Muscle layer of duodenum (tissue), 2 donors: Measurements from ENCODE around the gene GMDS.

Experiments used
- H3K27ac ChIP-seq: one replicate; pipeline ENCODE4 v1.7.0; 2013; ENCODE audit warnings: mild to moderate bottlenecking, low read length
- H3K27me3 ChIP-seq: one replicate; pipeline ENCODE4 v1.7.0; 2013; ENCODE audit warnings: low read depth, mild to moderate bottlenecking, control low read depth, low read length
- H3K36me3 ChIP-seq, 2 donors: one replicate each; pipeline ENCODE4 v1.7.0; 2013; ENCODE audit warnings: low read length in 2 of 2, control low read depth in 1 of 2, mild to moderate bottlenecking in 1 of 2; ENCODE audit not compliant: insufficient read depth in 2 of 2, control insufficient read depth in 1 of 2
- H3K4me1 ChIP-seq, 2 donors: one replicate each; pipeline ENCODE4 v1.7.0; 2013; ENCODE audit warnings: low read length in 2 of 2, mild to moderate bottlenecking in 2 of 2, control low read depth in 1 of 2, moderate library complexity in 1 of 2; ENCODE audit not compliant: insufficient read depth in 2 of 2, control insufficient read depth in 1 of 2
- H3K4me3 ChIP-seq, 2 donors: one replicate each; pipeline ENCODE4 v1.7.0; 2013; ENCODE audit warnings: low read length in 2 of 2, low read depth in 1 of 2, mild to moderate bottlenecking in 1 of 2
- H3K9me3 ChIP-seq, 2 donors: one replicate each; pipeline ENCODE4 v1.7.0; 2013; ENCODE audit warnings: low read length in 2 of 2, control low read depth in 1 of 2, mild to moderate bottlenecking in 1 of 2; ENCODE audit not compliant: control insufficient read depth in 1 of 2
- donor health status: healthy.

Gene GMDS

DNA sequence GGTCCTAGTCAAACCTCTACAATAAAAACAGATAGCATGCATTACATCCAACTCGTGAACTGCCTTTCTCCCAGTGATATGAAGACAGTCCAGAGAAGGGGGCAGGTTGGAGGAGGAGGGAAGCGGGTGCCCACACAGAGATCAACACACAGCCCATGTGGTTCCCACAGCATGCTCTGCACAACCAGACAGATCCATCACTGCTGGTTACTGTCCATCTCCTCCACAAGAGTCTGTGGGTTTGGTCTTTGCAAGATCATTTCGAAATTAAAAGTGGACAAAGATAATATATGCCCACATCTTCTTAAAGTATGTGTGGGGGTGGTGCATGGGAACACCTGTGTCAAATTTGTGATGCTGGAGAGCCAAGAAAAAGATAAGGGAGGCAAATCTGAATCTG is 215.5 kb downstream of the GMDS start:
- Histone ChIP-seq H3K4me3 (no peak overlapping the region), H3K9me3 (no peaks in the 10 kb centered on the region), H3K4me1 (peaks cover 0 to 3% of the 10 kb centered on the region in 2 donors), H3K27me3 (no peaks in the 10 kb centered on the region), H3K27ac (no peak overlapping the region), H3K36me3 (no peaks in the 10 kb centered on the region)

DNA sequence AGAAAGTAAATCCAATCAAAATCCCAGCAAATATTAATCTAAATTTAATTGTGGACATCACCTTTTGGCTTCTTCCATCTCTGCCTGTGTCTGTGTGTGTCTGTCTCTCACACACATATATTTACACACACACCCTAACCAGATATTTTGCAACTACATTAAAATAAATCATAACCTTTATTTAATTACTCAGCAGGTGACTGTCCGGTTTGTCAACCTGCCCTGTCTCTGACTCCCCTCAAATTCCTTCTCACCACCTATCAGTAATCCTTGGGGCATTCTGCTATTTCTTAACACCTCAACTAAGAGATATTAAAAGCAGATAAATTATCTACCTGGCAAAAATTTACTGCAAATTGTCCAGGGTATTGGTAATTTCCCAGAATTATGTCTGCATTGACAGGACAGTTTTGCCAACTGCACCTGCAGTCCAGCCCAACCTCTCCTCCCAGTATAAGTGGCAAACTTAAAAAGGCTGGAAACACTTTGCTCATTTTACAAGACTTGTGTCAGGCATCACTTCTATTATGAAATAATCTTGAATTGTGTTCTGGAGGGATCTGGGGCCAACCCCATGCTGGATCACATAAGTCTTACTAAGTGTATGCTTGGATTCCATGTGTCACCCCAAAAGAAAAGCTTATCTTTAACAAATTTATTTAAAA is 216.1 kb downstream of the GMDS start:
- no peaks in the 10 kb centered on the region for H3K36me3 ChIP-seq

DNA sequence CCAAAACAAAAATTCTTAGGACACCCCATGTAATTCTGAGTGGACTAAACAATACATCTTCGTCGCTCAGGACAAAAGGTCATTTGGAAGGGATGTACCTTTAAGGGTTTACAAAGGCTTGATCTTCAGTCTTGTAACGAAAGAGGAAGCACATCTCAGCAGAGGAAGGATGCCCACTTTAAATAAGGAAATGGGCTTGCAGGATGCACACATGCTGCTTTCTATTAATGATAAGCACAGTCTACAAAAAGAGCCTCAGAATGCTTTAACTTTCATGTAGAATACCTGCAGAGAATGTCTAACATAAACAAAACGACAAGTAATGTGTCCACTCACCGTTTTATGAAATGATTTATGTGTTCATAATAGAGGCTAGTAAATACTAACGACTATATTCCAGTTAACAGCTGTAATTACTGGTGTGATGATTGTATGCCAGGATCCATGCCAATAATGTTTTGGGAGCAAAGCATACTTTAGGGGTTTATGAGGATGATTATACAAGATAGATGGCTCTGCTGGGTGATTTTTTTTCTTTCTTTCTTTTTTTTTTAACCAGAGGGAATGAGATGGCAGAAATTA is 216.9 kb downstream of the GMDS start:
- no peak overlapping the region for H3K27ac ChIP-seq
- no peaks in the 10 kb centered on the region for H3K9me3 ChIP-seq
- H3K4me3 ChIP-seq = no peak overlapping the region
- peaks cover 0 to 3% of the 10 kb centered on the region in 2 donors for H3K4me1 ChIP-seq
- no peaks in the 10 kb centered on the region for H3K27me3 ChIP-seq
- no peaks in the 10 kb centered on the region for H3K36me3 ChIP-seq

More for the DNA sequence above, 216.1 kb downstream of the GMDS start:
- H3K9me3 ChIP-seq = no peaks in the 10 kb centered on the region
- peaks cover 0 to 3% of the 10 kb centered on the region in 2 donors for H3K4me1 ChIP-seq
- no peak overlapping the region for H3K27ac ChIP-seq
- H3K4me3 ChIP-seq = no peak overlapping the region
- no peaks in the 10 kb centered on the region for H3K27me3 ChIP-seq

DNA sequence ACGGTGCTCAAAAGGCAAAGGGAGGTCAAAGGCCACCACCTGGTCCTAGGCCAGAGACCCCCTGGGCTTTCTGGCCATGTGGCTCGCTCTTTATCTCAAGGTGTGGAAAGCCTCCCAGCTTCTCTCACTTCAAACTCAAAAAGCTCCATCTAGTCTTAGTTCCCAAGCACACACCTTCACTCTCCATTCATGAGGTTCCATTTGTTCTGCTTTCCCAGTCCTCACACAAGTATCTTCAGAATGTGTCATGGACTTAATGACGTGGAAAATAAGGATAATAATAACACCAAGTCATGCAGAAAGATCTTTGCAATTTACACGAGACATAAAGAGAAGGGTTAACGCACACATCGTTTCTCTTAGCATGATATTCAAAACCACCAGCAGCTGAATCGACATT is 219.3 kb downstream of the GMDS start:
- Histone ChIP-seq H3K4me3 (no peak overlapping the region), H3K4me1 (peaks cover 2 to 3% of the 10 kb centered on the region in 2 donors), H3K9me3 (no peaks in the 10 kb centered on the region), H3K36me3 (no peaks in the 10 kb centered on the region), H3K27ac (no peak overlapping the region), H3K27me3 (no peaks in the 10 kb centered on the region)

DNA sequence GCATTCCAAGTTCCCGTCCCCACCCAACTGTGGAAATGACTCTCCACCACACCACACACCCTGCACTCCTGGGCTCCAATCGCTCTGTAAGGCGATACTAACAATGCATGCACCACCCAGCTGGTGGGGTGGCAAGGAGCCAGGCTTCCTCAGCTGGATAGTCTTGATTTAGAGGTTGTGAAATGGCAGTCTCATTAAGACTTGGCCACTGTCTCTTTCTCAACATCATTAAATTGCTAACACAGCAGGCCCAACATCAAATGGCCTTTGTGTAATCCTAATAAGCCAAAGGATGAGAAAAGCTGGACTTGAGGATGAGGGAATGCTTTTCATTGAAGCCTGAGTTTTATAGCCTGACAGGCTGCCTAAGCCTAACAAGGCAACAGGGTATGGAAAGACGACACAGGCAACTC is 223.7 kb downstream of the GMDS start:
- Histone ChIP-seq H3K27ac (no peak overlapping the region), H3K27me3 (no peaks in the 10 kb centered on the region), H3K9me3 (no peaks in the 10 kb centered on the region), H3K36me3 (no peaks in the 10 kb centered on the region), H3K4me3 (no peak overlapping the region), H3K4me1 (peaks cover 3 to 4% of the 10 kb centered on the region in 2 donors)

DNA sequence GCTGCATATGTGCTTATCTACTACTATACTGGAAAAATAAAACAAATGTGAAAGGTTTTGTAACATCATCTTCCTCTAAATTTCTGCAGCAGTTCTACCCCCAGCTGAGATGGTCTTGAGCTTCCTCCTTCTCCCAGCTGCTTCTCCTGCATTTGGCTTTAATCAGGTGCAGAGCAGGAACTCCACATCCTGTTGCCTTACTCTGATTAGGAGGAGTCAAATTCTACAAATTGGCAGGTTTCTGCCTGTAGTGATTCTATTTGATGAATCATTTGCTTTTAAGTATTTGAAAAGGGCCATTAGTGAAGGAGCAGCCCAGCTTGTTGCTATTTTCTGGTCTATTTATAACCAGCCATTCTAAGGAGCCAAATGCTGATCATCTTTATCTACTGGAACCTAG is 224.5 kb downstream of the GMDS start:
- Histone ChIP-seq H3K27me3 (no peaks in the 10 kb centered on the region), H3K36me3 (no peaks in the 10 kb centered on the region), H3K4me1 (peaks cover 3 to 4% of the 10 kb centered on the region in 2 donors), H3K4me3 (no peak overlapping the region), H3K9me3 (no peaks in the 10 kb centered on the region), H3K27ac (no peak overlapping the region)

DNA sequence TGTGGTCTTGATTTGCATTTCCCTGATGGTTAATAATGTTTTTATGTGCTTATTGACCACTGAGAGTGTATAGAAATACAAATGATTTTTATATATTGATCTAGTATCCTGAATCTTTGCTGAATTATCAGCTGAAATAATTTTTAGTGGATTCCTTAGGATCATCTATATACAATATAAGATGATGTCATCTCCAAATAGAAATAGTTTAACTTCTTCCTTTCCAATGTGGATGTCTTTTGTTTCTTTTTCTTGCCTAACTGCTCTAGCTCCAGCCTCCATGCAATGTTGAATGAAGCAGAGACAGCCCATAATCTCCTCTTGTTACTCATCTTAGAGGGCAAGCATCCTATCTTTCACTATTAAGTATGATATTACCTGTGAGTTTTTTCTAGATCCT is 226.4 kb downstream of the GMDS start:
- H3K4me3 ChIP-seq = no peak overlapping the region
- peaks cover 0 to 12% of the 10 kb centered on the region in 2 donors for H3K9me3 ChIP-seq
- H3K4me1 ChIP-seq = peaks cover 3 to 4% of the 10 kb centered on the region in 2 donors
- no peak overlapping the region for H3K27ac ChIP-seq
- H3K36me3 ChIP-seq = no peaks in the 10 kb centered on the region
- H3K27me3 ChIP-seq = no peaks in the 10 kb centered on the region

DNA sequence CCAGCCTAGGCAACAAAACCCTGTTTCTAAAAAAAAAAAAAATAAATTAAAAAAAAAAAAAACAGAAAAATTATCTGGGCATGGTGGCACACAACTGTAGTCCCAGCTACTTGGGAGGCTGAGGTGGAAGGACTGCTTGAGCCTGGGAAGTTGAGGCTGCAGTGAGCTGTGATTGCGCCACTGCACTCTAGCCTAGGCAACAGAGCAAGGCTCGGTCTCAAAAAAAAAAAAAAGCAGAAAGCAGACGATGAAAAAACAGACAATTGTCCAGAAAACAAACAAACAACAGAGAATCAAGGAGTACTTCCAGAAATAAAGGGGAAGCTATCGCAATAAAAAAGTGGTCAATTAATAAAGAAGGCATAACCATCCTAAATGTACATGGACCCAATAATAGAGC is 229.4 kb downstream of the GMDS start:
- H3K4me1 ChIP-seq = peaks cover under 1 to 2% of the 10 kb centered on the region in 2 donors
- H3K27ac ChIP-seq = no peak overlapping the region
- H3K4me3 ChIP-seq = no peak overlapping the region
- H3K36me3 ChIP-seq = no peaks in the 10 kb centered on the region
- H3K27me3 ChIP-seq = no peaks in the 10 kb centered on the region
- H3K9me3 ChIP-seq = peaks cover 0 to 14% of the 10 kb centered on the region in 2 donors

DNA sequence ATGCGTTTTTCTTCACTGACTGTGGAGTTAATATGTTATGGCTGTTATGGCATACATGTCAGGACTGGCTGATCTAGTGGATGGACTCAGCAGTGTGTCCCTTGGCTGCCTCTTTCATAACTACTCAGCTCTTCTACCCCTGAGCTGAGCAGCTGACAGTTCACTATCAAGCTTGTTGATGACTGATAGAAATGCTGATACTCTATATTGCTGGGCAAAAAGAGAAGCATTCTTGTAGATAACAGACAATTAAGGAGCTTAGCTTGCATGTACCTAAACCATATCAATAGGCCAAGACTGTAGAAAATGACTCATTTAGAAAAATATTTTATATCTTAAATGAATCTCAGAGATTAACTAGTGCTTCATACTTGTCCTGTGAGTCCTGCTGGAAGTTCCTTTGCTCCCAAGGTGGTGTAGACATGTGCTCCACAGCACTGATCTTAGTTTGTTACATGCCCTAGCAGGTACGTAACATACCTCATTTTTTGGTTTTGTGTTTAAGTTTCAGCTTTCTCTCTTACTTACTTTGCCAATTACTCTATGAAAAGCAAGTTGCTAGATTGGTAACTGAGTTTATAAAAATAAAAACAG is 236.9 kb downstream of the GMDS start:
- Histone ChIP-seq H3K27ac (no peak overlapping the region), H3K27me3 (no peaks in the 10 kb centered on the region), H3K4me1 (no peaks in the 10 kb centered on the region), H3K36me3 (no peaks in the 10 kb centered on the region), H3K4me3 (no peak overlapping the region), H3K9me3 (peaks cover 4% of the 10 kb centered on the region in 2 donors)

DNA sequence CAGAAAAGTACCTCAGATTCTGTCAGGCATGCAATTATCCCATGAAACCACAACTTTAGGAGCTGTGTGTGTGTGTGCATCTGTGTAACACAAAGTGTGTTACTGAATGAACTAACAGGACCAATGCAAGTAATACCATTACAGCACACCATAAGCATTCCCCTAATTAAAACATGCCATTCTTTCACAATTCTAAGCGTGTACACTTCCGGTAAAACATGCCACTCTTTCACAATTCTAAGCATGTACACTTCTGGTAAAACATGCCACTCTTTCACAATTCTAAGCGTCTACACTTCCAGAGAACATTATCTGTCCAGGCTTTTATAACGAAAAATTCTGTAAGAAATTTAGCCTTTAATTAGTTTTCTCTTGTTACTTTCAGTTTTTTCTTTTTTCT is 238.2 kb downstream of the GMDS start:
- Histone ChIP-seq H3K4me3 (no peak overlapping the region), H3K36me3 (no peaks in the 10 kb centered on the region), H3K27ac (no peak overlapping the region), H3K9me3 (peaks cover 4% of the 10 kb centered on the region in 2 donors), H3K27me3 (no peaks in the 10 kb centered on the region), H3K4me1 (no peaks in the 10 kb centered on the region)

DNA sequence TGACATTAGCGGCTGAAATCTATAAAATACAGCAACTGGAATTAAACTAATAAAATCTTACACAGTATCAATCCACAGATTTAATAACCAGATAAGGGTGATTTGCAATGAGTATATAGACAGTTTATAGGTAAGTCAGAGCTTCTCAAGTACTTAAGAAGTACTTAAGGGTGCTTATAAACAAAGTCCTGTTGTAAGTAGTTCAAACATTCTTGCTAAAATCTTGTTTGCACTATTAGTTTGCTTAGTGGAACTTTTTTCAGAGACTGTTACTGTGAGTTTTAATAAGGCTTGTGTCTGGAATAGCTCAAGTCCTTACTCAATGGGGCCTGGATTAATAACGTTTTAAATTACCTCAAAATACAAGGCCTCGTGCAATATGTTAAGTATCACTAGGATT is 240.5 kb downstream of the GMDS start:
- Histone ChIP-seq H3K4me3 (no peak overlapping the region), H3K27me3 (no peaks in the 10 kb centered on the region), H3K9me3 (peaks cover 4% of the 10 kb centered on the region in 2 donors), H3K36me3 (no peaks in the 10 kb centered on the region), H3K4me1 (no peaks in the 10 kb centered on the region), H3K27ac (no peak overlapping the region)
